ENCODE measurements around the gene FAM78A. TPM values are rescaled to one million over a fixed set of nuclear protein-coding genes. Genes with fewer than 3 reads are reported as not detected.
"Not testable (repeated sequence)": the region's sequence is repeated elsewhere in the genome, so short reads cannot be mapped to it uniquely, and the experiment has no call there.

FAM78A gene
- polyA plus RNA-seq, 4 donors: 2.6 to 3.8 (median 2.9) TPM

DNA sequence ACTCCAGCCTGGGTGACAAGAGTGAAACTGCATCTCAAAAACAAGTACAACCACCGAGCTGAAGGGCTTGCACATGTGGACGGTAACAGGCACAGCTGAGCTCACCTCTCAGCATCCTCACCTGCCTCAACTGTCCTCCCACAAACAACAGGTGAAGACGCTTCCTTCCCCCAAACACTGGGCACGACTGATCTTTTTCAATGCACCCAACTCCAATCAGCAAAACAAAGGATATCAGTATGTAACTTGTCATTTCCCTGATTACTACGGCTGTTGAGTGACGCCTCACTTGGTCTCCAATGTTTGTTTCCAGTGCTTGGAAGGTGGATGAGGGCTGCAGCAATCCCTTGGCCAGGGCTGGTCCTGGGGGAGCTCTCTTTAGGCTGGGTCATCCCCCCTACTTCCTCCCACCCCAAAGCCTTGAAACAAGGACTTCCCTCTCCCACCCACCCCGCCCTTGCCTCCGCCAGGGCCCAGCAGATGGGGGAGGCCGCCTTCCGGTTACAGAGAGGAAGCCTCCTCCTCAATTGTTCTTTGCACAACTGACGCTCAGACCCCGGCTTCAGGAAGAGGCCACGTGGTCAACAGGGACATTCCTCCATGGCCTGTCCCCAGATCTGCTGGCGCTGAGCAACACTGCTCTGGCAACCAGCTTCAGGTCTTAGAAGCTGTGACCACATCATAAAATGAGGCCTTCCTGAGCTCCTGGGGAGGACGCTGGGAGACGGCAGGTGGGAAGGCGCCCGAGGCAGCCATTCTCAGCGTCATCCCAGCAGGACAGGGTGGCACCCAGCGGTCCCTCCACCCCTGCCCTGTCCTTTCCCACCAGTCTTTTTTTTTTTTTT is 5.9 kb downstream of the FAM78A start:
- no peak for DNase-seq (ENCODE audit: low read depth in 4 of 4, low spot score in 3 of 4)

DNA sequence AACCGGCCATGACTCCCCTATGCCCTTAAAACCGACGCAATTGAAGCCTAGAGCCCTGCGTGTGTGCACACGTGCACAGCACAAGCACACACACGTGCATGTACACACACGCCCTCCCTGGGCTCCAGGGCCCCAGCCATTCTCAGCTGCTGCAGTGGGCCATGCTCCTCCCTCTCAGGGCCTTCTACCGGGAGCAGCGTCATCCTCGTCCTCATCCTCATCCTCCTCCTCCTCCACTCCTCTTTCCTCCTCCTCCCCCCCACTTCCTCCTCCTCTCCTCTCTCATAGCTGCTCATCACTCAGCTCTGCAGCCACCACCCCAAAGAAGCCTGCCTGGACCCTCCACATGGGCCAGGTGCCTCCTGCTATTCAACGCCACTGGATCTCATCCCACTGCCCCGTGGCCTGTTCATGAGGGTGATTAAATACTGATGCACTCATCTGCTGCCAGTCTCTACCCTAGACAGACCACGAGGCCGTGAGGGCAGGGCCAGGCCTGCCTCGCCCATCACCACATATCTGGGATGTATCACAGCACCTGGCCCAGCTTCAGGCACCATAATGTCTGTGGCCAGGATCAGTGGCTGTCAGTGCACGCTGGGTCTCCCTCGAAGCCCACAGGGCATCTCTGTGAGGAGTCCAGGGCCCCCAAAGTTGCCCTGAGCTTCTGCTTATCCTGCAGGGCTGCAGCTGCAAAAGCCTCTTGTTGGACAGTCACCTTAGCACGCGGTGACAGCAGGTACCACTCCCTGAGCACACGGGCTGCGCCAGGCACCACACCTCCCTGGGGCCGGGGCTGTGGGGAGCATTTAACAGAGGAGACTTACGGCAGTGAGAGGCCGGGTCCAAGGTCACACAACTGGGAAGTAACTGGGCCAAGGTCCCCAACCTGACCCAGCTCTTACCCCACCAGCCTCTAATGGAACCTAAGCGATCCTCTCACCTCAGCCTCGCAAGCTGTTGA is 9.8 kb downstream of the FAM78A start:
- DNase-seq (ENCODE audit: low read depth in 4 of 4, low spot score in 3 of 4): no peak

DNA sequence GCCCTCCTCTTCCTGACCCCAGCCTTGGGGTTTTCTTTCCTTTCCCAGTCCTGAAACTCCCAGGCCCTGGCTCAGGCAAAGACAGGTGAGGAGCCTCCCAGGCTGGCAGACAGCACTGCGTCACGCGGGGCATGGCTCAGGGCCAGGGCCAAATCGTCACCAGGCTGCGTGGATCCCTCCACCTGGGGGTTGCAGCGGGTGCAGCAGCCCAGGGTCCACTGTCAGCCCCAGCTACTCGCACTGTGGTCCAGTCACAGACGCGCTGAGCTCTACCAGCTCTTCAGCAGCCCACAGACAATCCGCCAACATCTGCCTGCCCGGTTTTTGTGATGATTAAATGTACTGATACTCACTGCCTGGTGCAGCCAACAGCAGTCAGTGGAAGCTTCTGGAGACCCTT is 12.1 kb downstream of the FAM78A start:
- DNase-seq (ENCODE audit: low read depth in 4 of 4, low spot score in 3 of 4): no peak

DNA sequence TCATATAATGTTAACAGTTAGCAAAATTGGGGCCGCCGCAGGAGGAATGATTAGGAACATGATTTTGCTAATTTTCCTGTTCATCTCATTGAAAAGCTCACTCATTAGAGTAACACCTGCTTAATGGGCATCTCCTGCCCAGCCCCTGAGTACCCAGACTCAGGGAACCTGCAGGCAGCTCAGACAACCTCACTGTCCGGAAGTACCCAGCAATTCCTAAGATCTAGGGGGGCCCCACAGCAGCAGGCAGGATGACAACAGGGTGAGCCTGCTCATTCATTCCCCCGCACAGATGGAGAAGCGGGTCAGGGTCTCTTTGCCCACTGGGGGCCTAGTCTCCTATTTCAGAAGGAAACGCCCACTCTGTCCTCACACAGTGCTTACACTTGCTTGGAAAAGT is 12.6 kb downstream of the FAM78A start:
- DNase-seq (ENCODE audit: low read depth in 4 of 4, low spot score in 3 of 4): no peak

DNA sequence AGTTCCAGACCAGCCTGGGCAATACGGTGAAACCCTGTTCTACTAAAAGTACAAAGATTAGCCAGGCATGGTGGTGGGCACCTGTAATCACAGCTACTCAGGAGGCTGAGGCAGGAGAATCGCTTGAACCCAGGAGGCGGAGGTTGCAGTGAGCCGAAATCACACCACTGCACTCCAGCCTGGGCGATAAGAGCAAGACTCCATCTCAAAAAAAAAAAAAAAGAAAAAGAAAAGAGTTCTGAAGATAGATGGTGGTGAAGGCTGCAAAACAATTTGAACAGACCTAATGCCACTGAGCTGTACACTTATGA is 13.3 kb downstream of the FAM78A start:
- not testable (repeated sequence) for DNase-seq (ENCODE audit: low read depth in 4 of 4, low spot score in 3 of 4)

DNA sequence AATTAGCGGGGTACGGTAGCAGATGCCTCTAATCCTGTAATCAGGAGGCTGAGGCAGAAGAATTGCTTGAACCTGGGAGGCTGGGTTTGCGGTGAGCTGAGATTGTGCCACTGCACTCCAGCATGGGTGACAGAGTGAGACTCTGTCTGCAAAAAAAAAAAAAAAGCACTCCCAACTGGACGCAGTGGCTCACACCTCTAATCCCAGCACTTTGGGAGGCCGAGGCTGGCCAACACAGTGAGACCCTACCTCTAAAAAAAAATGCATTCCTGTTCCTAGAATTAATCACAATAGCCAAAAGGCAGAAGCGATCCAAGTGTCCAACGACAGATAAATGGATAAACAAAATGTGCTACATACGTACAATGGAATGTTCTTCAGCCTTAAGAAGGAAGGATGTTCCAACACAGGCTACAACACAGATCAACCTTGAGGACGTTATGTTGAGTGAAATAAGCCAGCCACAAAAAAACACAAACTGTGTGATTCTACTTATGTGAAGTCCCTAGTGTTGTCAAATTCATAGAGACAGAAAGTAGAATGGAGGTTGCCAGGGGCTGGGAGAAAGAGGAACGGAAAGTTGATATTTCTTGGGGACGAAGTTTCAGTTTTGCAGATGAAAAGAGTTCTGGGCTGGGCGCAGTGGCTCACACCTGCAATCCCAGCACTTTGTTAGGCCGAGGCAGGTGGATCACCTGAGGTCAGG is 13.8 kb downstream of the FAM78A start:
- no peak for DNase-seq (ENCODE audit: low read depth in 4 of 4, low spot score in 3 of 4)

DNA sequence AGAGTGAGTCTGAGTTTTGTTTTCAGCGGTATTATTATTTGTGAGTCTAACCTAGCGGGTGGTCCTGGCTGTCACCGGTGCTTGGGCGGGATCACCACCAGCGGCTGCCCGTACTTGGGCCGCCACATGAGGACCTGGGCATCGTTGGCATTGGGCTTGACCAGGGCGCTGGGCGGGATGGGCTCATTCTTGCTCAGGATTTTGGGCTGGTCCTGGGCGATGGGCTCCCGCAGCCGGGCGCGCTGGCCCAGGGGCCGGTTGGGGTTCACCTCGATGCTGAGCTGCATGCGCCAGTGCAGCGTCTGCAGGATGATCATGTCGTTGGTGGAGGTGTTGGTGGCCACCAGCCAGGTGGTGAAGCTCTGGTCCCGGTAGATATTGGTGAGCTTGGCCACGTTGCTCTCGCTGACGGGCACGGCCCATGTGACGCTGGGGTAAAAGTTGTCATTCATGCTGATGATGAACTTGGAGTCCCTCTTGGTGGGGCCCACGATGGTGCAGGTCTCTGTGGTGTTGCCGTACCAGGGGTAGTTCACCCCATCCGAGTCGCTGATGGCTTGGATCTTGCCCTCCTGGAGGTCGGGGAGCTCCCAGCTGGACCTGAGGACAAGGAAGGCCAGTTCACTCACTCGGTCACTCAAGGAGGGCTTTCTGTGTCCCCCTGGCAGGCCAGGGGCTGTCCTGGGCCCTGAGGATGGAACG is 15.4 kb downstream of the FAM78A start:
- no peak for DNase-seq (ENCODE audit: low read depth in 4 of 4, low spot score in 3 of 4)

DNA sequence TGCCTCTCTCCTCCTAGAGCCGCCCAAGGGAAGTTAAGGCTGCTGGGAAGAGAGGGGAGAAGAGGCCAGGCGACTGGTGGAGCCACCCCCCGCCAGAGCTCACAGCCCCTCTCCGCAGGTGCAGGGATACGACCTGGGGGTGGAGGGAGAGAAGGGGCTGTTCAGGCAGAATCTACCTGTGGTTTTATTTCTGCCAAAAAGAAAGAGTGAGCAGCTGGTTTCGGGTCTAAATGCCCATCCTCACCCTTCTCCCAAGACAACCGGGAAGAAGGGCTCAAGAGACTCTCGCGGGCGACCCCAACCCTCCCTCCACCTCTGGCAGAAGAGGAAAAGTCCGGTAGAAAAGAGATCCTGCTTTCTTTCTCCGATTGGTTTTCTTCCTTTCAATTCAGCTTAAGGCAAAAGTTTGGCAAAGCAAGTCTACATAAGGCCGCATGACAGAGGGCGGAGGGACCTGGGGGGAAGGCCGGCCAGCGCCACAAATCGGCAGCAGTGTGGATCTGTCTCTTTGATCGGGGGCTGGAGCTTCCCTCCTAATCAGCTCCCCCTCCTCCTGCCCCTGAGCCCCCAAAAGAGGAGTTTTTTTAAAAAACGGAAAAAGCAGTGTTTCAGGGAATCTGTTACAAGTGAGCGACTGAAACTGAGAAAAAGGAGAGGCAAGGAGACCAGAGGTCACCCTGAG is 16.3 kb downstream of the FAM78A start:
- DNase-seq (ENCODE audit: low read depth in 4 of 4, low spot score in 3 of 4): no peak

DNA sequence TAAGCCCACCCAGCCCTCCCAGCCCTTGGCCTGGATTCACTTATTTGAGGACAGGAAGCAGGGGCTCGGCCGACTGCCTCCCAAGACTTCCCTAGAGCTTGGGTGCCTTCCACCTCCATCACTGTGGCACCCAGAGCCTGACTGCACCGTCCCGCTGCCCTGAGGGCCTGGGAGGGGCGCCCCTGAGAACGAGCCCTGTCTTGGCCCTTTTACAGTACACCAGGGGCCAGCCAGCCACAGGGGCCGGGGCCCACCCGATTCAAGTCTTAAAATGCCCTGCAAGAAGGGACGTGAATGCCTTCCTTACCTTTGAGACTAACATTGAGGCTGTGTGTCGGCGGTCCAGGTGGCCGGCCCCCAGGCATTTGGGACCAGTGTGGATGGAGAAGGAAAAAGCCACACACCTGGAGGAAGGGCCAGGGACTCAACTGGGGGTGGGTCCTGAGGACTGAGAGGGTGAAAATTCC is 16.8 kb downstream of the FAM78A start:
- DNase-seq (ENCODE audit: low read depth in 4 of 4, low spot score in 3 of 4): no peak

DNA sequence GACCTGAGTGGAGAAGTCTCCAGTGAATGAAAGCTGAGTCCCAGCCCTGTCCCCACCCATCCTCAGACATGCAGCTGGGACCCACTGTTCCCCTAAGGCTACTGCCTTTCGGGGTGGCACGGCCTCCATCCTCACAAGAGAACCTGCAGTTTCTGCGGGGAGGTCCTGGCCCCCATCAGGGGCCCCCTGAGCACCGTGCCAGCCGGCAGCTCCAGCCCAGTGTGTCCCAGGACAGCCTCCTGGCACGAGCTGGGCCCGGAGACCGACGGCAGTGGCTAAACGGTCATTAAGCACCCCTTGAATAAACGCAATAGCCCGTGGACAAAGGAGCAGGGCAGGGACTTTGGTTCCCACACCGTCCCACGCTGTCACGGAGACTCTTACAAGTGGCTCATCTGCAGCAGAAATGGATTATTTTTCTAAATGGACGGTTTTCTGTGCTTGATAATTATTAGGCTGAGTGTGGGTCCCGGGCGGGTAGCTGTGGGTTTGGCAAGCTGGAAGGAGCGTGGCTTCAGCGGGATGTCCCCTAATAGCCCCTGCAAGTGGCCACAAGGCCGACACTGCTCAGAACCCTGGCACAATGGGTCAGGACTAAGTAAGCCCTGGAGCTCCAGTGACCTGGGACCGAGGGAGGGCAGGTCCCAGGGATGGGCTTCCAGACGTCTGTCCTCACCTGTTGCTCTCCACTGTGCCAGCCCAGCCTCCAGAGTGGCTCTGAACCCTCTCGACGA is 17.4 kb downstream of the FAM78A start:
- no peak for DNase-seq (ENCODE audit: low read depth in 4 of 4, low spot score in 3 of 4)

DNA sequence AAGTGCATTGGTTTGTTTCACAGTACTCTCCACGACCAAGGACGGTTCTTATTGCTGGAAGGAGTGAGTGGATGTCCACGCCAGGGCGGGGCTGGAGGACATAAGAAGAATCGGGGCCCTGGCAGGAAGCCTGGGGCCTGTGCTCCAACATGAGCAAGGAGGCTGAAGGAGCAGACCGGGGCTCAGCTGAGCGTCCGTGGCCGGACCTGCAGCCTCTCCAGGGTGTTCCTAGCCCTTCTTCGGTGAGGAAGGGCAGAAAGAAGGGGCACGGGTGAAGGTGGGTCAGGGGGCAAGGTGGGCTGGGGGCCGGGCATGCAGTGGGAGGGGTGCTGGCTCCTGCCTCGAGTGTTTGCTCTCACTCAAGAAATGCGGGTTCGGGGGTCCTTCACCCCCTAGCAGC is 18.1 kb downstream of the FAM78A start:
- DNase-seq (ENCODE audit: low read depth in 4 of 4, low spot score in 3 of 4): no peak

DNA sequence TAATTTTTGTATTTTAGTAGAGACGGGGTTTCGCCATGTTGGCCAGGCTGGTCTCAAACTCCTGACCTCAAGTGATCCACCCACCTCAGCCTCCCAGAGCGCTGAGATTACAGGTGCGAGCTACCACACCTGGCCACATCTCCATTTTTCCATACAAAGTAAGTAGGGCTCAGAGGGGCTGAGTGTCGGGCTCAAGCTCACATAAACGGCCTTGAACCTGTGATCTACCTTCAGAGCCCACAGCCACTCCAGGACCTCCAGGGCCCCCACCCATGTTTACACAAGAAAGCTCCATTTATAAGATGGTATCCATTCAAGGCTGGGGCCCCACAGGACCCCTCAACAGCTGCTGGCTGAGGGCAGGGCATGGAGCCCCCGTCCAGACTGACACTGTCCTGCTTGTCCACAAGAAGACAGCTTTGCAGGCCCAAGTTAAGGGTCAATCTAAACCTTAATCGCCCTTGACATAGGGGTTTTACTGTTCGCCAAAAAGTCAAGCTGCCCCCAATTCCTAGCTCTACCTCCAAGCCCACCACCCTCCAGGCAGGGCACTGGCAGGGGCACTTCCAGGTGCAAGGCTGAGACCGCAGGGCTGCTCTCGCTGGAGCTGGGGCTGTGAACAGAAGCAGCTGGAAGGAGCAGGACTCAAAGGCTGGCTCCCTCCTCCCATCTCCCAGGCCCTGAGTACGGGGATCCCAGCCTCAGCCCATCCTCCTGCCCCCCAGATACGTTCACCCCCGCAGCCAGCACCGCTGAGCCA is 18.9 kb downstream of the FAM78A start:
- no peak for DNase-seq (ENCODE audit: low read depth in 4 of 4, low spot score in 3 of 4)

DNA sequence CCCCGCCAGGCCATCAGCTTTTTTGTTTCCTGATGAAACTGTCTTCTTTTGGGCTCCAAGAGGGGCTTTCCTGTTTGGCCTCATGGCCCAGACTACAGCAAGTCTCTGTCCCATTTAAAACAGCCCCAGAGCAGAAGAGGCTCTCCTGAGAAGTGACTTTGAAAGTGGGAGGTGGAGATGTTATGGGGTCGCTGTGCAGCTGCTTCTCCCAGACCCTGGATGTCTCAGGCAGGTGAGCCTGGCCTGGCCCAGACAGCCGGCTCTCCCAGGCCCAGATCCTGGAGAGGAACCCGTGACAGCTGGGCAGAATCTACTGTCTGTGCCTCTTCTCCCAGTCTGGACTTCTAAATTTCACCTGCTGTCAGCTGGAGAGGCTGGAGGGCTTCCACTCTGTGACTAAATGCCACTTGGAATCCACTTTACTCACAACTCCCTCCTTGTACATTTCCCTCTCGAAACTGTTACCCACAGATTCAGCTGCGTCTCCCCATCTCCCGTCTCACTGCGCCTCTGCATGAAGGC is 20.6 kb downstream of the FAM78A start:
- no peak for DNase-seq (ENCODE audit: low read depth in 4 of 4, low spot score in 3 of 4)

DNA sequence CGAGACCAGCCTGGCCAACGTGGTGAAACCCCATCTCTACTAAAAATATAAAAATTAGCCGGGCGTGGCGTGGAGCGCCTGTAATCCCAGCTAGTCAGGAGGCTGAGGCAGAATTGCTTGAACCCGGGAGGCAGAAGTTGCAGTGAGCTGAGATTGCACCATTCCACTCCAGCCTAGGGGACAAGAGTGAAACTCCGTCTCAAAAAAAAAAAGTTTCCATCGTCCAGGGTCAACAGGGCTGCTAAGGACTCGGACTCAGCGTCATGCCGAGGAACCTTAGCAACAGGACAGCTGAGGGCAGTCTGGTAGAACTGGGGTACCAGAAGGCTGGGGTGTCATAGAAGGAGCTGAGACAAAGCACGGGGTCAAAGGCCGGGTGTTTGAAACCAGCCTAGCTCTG is 21.7 kb downstream of the FAM78A start:
- DNase-seq (ENCODE audit: low read depth in 4 of 4, low spot score in 3 of 4): no peak

DNA sequence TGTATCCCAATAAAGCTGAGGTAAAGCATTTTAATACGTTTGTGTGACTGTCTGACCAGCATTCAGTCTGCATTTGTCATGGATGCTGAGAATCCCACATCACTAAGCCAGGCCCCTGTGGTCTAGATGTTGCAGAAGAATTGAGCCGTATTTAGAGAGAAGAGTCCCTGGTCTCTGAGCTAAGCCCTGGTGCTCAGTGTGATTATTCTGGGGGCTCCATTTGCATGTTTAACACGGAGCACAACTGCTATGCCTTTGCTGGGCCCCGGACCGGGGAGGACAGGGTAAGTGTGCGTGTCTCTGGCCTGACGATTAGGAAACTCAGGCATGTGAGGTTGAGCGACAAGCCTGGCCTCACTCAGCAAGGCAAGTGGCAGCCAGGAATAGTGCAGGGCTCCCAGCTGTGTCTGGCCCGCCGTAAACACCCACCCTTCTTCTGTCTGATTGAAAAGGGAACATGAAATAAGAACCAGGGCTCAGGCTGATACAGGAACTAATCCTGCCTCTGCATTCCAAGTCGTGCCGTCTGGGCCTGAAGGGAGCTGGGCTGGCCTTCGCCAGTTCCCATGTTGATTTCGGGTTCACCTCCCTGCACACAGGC is 22.3 kb downstream of the FAM78A start:
- no peak for DNase-seq (ENCODE audit: low read depth in 4 of 4, low spot score in 3 of 4)

DNA sequence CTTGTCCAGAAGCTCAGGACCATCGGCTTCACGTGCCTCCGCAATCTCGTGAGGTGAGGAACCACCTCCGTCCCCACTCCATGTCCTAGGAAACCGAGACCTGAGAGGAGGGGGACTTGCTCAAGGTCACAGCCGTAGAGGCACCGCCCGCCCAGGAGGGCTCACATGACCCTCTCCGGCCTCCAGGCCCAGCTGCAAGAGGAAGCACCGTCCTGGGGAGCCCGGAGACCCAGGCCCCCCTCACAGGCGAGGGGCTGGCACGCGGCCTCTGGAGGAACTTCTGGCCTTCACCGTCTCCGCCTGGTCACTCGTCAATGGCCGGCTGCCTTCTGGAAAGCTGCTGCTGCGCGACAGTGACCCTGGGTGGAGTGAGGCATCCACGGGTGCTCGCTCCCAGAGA is 24.2 kb downstream of the FAM78A start:
- DNase-seq (ENCODE audit: low read depth in 4 of 4, low spot score in 3 of 4): no peak

DNA sequence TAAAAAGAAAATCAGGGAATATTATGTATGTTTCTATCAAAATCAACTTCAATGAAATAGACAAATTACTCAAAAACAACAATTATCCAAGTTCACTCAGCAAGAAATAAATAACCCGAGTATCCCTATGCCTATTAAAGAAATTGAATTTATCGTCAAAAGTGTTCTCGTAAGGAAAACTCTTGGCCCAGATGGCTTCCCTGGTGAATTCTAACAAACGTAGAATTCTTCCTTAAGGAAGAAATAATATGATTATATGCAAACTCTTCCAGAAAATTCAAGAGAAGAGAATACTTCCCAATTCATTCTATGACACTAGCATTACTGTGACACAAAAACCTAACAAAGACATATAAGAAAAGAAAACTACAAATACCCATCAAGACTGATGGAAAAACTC is 29.7 kb downstream of the FAM78A start:
- DNase-seq (ENCODE audit: low read depth in 4 of 4, low spot score in 3 of 4): no peak

DNA sequence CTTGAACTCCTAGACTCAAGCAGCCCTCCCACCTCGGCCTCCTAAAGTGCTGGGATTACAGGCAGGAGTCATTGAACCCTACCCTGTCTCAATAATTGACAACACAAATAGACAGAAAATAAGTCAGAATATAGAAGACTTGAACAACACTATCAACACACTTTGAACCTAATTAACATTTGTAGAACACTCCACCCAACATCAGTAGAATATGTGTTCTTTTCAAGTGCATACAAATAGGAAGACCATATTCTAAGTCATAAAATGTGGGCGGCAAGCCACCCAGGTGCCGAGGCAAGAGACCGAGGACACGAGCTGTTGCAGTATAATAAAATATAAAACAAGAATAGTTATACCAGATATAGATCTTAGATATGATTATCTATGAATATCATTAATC is 32.0 kb downstream of the FAM78A start:
- DNase-seq (ENCODE audit: low read depth in 4 of 4, low spot score in 3 of 4): not testable (repeated sequence)
